ENCODE results near the gene EIF5AL1. TPM values are rescaled to one million over a fixed set of nuclear protein-coding genes. Genes with fewer than 3 reads are reported as not detected.
"Not testable (repeated sequence)": the region's sequence is repeated elsewhere in the genome, so short reads cannot be mapped to it uniquely, and the experiment has no call there.

EIF5AL1 gene
- 1 to 10 TPM in 2 of 4 donors, under 1 TPM in 2; 0.73 to 4.9 (median 1.6) TPM for polyA plus RNA-seq (ENCODE audit: insufficient read length in 4 of 4)

DNA sequence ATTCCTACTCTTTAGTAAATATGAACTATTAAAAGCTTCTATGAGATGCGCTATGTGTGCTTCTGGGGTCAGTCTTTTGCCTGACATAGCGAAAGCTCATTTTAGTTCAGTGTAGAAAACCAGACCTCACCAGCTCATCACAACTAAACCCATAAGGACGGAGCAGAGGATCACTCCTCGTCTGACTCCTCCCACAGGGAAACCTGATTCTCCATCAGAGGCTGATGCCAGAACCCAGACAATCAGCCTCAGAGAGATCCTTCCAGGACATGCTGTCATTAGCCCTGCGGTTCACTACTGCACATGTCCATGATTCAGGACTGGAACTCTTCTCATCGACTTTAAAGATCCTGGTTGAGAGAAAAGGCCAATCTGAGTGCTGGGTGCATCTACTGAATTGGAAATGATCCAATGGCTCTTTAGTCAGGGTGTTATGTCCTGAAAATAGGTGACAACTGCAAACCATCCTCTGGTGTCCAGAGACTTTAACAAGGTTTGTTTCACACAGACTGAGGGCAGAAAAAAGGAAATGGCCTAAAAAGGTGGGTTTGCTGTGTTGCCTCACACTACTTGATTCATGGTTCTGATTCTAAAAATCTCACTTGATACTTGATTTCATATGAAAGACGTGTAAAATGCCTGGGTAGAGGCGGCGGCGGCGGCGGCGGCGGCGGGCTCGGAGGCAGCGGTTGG, at the start of gene EIF5AL1:
Gene EIF5AL1, plus strand, starts transcription at position 643 of the 693 bp plus-strand sequence. CDS start 117 bp downstream, outside the sequence.
- DNase-seq (ENCODE audit: low read depth in 4 of 4, low spot score in 3 of 4): not testable (repeated sequence)

GRCh38 chr10:79463578-79464496, 48.5 kb upstream of the EIF5AL1 start:
- no peak for DNase-seq (ENCODE audit: low read depth in 4 of 4, low spot score in 3 of 4)

GRCh38 chr10:79465341-79465740, 47.0 kb upstream of the EIF5AL1 start:
- DNase-seq (ENCODE audit: low read depth in 4 of 4, low spot score in 3 of 4): no peak

DNA sequence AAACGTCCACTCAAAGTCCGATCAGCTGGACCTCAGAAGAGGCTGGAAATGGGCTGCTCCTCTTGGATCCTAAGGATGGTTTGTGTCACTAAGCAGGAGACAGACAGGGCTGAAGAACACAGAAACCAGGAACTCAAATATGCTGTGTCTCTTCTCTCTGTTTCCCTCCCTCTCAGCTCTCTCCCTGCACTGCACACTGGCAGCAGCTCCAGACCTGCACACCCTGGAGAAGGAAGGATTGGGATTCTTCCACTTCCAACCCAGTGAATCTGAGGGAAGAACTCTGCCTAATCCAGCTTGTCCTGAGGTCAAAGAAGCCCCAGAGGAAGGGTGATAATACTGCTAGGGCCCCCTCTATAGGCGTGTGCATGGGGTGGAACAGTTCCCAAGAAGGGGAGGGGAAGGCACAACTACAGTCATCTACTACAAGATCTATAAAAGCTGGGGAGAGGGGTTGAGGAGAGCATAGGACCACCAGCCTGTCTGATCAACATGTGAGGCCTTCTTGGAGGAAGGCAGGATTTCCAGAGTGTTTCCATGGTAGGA, 44.2 kb upstream of the EIF5AL1 start:
- DNase-seq (ENCODE audit: low read depth in 4 of 4, low spot score in 3 of 4): no peak

GRCh38 chr10:79468841-79469585, 43.3 kb upstream of the EIF5AL1 start:
- DNase-seq (ENCODE audit: low read depth in 4 of 4, low spot score in 3 of 4): no peak

DNA sequence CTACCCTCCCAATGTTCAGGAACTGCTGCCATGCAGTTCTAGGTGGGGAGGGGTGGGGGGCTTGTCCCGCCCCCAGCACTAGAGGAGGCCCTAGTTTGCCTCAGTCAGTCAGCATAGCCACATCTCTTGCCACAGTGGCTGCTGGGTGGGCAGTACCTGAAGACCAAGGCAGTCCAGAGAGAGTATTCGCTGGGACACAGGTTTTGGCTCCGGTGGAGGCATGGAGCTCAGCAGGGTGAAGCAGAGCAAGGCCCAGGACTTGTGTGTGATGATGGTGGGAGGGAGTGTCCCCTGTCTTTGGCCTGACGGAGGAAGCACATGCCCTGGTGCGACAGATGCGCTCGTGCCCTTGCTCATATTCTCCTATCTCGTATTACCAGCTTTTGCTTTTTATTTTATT, 42.2 kb upstream of the EIF5AL1 start:
- no peak for DNase-seq (ENCODE audit: low read depth in 4 of 4, low spot score in 3 of 4)

DNA sequence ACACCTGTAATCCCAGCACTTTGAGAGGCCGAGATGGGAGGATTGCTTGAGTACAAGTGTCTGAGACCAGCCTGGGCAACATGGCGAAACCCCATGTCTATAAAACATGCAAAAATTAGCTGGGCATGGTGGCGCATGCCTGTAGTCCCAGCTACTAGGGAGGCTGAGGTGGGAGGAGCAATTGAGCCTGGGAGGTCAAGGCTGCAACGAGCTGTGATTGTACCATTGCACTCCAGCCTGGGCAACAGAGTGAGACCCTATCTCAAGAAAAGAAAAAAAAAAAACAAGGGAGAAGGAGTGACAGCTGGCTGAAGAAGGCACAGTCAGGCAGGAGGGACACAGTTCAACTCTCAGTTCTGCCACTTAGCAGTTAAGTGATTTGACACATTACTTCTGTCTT, 40.6 kb upstream of the EIF5AL1 start:
- no peak for DNase-seq (ENCODE audit: low read depth in 4 of 4, low spot score in 3 of 4)

DNA sequence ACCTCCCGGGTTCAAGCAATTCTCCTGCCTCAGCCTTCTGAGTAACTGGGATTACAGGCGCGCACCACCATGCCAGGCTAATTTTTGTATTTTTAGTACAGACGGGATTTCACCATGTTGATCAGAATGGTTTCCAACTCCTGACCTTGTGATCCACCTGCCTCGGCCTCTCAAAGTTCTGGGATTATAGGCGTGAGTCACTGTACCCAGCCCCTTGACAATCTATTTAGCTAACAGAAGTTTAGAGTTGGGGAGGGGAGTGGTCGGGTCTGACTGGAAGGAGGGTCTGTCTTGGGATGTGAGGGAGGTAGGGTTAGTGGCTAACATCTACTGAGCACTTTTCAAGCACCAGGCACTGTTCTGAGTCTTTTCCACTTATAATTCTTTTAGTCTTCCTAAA, 39.9 kb upstream of the EIF5AL1 start:
- no peak for DNase-seq (ENCODE audit: low read depth in 4 of 4, low spot score in 3 of 4)

DNA sequence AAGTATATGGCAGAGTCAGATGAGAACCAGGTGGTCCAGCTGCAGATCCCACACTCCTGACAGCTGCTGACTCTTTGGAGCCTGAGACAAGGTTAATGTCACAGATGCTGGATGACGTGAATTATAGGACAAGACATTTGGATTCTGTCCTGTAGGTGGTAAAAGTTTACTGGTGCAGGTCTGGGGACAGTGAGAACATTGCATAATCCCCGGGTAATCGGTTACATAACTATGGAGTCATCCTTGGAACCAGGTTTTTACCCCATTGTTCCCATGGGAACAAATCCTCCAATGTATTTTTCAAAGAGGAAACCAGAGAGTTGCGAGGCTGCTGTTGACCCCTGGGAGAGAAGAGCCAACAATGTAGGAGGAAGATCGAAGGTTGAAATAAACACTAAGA, 39.4 kb upstream of the EIF5AL1 start:
- DNase-seq (ENCODE audit: low read depth in 4 of 4, low spot score in 3 of 4): no peak

DNA sequence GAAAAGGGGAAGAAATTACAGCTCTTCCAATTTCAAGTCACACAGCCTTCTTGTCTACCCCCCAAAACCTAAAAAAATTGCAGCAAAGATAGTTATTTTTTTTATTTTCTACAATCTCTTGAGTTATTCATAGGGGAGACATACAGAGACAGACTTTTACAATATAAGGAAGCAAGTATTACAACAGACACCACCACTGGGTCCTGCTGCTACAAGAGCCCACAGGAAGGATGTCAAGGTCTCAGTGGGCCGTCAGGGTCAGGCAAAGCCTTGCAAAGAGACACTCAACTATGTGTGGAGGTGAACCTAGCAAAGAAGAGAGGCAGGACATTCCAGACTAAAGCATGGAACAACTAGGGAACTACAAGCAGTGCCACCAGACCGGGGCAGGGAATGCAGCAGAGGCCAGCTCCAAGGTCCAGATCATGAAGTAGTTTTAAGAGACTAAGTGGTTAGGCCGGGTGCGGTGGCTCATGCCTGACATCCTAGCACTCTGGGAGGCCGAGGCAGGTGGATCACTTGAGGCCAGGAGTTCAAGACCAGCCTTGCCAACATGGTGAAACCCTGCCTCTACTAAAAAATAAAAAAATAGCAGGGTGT, 38.7 kb upstream of the EIF5AL1 start:
- no peak for DNase-seq (ENCODE audit: low read depth in 4 of 4, low spot score in 3 of 4)

GRCh38 chr10:79475119-79475653, 37.1 kb upstream of the EIF5AL1 start:
- DNase-seq (ENCODE audit: low read depth in 4 of 4, low spot score in 3 of 4): no peak

DNA sequence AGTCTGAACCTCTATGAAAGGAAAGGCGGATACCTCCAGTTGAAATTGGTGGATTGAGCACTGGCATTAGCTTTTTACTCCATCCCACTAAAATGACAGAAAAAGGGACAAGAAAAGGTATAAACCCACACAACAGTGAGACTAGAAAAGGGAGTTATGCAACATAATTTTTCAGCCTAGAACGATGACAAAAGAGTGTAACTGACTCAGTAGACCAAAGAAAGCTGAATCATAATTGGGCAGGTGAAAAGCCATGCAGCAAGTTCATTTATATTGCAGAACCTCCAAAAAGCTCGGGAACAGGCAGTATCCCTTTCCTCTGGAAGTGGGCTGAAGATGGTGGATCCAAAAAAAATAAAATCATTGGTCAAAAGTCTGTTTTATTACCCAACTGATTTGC, 36.5 kb upstream of the EIF5AL1 start:
- DNase-seq (ENCODE audit: low read depth in 4 of 4, low spot score in 3 of 4): no peak

DNA sequence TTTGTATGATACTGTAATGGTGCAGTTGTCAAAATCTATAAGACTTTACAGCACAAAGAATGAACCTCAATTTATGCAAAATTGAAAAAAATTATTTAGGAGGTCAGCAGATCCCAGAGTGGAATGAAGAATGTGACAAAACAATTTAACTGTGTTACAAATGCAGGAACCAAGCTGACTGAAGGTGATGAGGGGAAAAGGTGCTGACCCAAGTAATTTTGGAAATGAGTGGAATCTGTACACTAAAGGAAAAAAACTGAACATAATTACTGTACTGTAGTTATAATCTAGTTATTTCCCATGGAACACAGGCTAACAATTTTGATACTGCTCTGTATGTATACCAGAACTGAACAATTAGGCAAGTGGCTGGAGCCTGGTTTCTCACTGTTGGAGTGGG, 35.7 kb upstream of the EIF5AL1 start:
- DNase-seq (ENCODE audit: low read depth in 4 of 4, low spot score in 3 of 4): no peak

- no peak for DNase-seq (ENCODE audit: low read depth in 4 of 4, low spot score in 3 of 4)
These were observed 34.9 kb upstream of the EIF5AL1 start for GRCh38 chr10:79477456-79477855.

GRCh38 chr10:79479283-79479909, 32.9 kb upstream of the EIF5AL1 start:
- DNase-seq (ENCODE audit: low read depth in 4 of 4, low spot score in 3 of 4): no peak

GRCh38 chr10:79482304-79482703, 30.0 kb upstream of the EIF5AL1 start:
- DNase-seq (ENCODE audit: low read depth in 4 of 4, low spot score in 3 of 4): no peak

DNA sequence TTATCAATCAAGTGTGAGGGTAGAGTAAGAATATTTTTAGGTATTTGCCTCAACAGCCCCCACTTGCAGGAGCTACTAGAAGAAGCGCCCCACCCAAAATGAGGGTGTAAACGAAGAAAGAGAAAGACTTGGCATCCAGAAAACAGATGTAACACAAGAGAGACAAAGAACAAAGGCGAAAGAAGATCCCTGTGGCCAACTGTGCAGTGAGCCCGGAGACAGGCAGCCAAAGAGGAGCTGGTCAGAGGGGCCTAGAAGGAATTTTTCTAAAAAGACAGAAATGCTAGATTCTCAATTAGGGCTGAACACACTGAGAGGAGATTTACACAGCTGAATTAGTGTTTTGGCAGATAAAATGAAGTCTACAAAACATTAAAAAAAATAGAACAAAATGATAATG, 29.6 kb upstream of the EIF5AL1 start:
- DNase-seq (ENCODE audit: low read depth in 4 of 4, low spot score in 3 of 4): no peak

DNA sequence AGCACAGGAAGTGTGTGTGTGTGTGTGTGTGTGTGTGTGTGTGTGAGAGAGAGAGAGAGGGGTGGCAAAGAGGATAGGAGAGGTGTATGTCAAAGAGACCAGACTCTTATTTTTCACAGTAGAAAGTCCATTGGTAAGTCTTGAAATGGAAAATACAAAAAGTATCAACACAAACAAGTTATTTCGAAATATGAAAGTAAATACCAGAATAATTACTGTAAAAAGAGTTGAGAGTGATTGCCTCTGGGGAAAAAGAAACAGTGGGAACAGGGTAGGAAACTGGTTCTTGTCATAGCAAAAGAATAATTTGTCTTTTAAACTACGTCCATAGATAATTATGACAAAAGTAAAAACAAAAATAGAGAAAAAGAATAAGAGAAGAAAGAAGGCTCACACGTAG, 29.0 kb upstream of the EIF5AL1 start:
- no peak for DNase-seq (ENCODE audit: low read depth in 4 of 4, low spot score in 3 of 4)

DNA sequence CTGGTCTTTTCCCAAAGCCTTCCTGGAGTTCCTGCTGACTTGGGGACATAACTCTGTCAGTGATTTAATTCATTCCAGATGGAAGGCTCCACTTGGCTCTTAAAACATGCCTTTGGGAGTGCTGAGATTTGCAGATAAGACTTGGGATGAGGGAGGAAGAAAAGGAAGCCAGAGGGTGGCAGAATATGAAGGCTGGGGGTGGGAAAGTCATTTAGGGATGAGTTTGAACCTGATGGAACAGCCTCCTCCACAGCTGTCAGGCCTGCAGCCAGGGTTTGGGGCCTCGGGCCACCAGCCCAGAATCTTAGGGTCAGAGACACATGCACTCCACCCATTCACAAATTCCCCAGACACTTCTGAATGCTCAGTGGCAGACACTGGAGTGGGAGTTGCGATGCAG, 28.4 kb upstream of the EIF5AL1 start:
- no peak for DNase-seq (ENCODE audit: low read depth in 4 of 4, low spot score in 3 of 4)

- DNase-seq (ENCODE audit: low read depth in 4 of 4, low spot score in 3 of 4): no peak
These were observed 27.9 kb upstream of the EIF5AL1 start for GRCh38 chr10:79484476-79484875.

All from left renal pelvis (tissue), 4 donors.